ENCODE results near the gene GPR146.
"Not testable (repeated sequence)": the region's sequence is repeated elsewhere in the genome, so short reads cannot be mapped to it uniquely, and the experiment has no call there.

GPR146 gene

GRCh38 chr7:1060315-1061072 lies 16.1 kb downstream of the GPR146 start:
- DNase-seq: no peak

DNA sequence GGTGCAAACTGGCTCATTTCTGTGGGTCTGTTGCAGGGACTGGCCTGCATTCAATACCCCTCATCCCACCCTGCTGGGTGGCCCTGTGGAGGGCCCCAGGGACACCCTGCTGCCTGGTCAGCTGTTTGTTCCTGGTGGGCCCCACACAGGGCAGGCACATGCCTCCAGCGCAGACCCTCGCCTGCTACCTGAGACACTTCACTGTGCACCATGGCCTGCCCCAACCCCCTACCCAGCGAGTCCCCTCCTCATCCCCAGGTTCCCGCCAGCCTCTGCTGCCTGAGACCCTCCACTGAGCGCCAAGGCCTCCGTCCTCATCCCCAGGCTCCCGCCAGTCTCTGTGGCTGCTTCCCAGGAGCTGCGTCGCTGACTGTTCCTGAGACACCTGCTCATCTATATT lies 16.8 kb downstream of the GPR146 start:
- no peak for DNase-seq

DNA sequence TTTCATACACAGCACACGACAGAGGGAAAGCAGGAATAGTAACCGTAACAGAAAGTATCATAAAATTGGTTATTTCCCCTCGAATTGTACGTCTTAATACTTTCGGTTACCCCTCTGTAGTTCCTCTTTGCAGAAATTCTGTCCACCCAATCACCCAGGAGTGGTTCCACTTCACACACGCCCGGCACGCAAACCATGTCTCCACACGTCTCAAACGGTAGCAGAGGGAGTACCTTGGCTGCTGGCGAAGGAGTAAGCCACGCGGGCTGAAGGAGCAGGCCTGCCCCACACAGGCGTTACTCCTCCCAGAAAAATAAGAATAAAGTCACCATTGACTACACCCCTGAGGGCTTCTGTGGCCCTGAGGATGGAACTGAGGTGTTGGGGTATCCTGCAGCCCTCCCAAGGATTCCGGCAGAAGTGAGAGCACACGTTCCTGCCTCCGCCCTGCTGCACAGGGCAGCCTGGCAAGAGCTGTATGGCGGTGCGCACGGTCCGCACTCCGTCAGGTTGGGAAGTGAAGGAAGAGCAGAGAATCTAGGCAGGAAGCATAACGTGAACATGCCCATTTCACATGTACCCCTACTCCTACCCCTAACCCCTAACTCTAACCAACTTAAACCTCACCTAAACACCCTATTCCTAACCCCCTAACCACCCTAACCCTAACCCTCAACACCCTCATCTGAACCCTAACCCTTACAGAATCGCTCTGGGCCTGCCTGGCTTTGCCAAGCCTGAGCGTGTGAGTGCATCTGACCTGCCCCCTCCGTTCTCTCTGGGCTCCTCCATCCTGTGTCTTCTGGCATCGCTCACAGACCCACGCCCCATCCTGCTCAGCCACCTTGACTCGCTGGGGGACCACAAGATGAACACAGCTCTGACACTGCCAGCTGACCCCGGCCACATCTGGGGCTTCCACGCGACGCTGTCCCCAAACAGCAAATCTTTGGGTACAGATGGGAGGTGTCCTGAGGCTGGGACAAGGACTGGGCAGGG lies 18.2 kb downstream of the GPR146 start:
- no peak for DNase-seq

- DNase-seq: no peak
Measured at GRCh38 chr7:1063361-1063760, 19.0 kb downstream of the GPR146 start.

GRCh38 chr7:1064581-1064980 lies 20.2 kb downstream of the GPR146 start:
- DNase-seq: no peak

- DNase-seq: no peak
Measured at GRCh38 chr7:1065263-1065584, 20.9 kb downstream of the GPR146 start.

GRCh38 chr7:1065585-1066241 lies 21.4 kb downstream of the GPR146 start:
- peak; percentile 91 for DNase-seq

DNA sequence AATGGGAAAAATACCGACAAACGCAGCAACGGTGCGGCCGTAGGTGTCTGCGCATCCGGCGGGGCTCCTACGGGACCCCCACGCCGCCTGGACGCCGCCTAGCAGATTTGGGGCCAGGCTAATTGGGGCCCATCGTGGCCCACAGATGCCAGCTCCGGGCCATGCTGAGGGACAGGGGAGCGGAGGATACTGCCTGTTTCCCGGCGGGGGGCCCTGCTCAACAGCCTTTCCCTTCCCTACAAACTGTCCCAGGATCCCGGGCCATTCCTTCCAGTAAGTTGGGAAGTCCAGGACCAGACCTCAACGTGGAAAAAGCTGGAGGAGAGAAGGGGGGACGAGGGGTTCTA lies 21.9 kb downstream of the GPR146 start:
- no peak for DNase-seq

DNA sequence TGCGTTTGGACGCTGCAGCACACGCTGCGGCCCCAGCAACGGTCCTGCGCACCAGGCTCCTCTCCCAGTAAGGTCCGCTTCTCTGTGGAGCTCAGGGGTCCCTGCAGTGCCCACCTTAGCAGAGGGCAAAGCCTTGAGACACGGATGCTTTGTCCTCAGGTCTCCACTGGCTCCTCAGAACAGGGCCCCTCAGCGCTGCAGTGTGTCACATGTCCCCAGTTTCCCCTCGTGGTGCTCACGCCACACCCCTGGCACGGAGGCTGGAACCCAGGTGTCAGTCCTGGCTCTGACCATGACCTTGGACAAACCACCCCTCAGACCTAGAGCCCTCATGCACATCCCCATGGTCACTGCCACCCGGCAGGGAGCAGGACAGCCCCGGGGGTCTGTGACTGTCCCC lies 23.7 kb downstream of the GPR146 start:
- no peak for DNase-seq

- no peak for DNase-seq
Measured at GRCh38 chr7:1068619-1069018, 24.3 kb downstream of the GPR146 start.

- no peak for DNase-seq
Measured at GRCh38 chr7:1070544-1071011, 26.2 kb downstream of the GPR146 start.

GRCh38 chr7:1071731-1072254 lies 27.4 kb downstream of the GPR146 start:
- no peak for DNase-seq

DNA sequence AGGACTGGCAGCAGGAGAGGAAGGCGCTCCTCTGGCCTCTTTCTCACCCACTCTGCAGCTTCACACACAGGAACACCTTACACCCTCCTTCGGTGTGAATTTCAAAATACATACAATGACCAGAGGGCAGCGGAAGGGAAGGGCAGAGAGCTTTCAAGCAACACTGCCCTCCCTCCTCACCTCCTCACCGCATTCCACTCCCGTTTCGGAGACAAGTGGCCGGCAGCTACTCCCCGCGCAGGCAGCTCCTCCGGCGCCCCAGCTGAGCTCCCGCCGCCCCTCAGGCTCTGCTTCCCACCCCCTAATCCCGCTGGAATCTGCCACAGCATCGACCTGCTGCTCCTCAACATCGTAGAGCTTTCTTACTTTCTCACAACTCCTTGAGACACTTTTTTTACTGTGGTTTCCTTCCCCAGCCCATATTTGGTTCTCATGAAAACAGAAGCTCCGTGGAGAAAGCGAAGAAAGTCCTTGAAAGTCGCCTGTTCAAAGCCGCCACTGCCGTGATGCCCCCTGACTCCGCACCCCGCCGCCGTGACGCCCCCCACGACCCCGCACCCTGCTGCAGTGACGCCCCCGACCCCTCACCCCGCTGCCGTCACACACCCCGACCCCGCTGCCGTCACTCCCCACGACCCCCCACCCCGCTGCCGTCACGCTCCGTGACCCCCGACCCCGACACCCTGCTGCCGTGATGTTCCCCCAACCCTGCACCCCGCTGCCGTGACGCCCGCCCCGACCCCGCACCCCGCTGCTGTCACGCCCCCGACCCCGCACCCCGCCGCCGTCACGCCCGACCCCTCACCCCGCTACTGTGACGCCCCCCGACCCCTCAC lies 29.0 kb downstream of the GPR146 start:
- DNase-seq: no peak

GRCh38 chr7:1074018-1074417 lies 29.7 kb downstream of the GPR146 start:
- not testable (repeated sequence) for DNase-seq

GRCh38 chr7:1074593-1075431 lies 30.5 kb downstream of the GPR146 start:
- DNase-seq: no peak

- no peak for DNase-seq
Measured at GRCh38 chr7:1076184-1077072, 32.1 kb downstream of the GPR146 start.

DNA sequence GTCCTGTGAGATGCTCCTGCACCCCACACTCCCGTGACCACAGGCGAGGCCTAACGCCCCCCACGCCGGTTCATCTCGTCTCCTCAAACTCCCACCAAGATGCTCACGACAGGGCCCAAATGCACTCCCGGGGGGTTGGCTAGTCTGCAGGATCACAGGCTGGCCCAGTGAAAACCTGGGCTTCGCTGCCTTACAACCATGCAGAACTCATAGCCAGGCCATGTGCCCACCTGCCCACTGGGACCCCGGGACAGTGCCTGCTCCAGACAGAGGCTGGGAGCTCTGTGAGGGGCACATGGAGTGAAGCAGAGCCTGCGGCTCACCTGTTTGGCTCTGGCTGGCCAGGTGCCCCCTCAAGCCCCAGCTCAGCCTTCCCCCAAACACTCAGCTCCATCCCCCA lies 34.2 kb downstream of the GPR146 start:
- DNase-seq: no peak

GRCh38 chr7:1078985-1079384 lies 34.6 kb downstream of the GPR146 start:
- no peak for DNase-seq

GRCh38 chr7:1079546-1079945 lies 35.2 kb downstream of the GPR146 start:
- no peak for DNase-seq

DNA sequence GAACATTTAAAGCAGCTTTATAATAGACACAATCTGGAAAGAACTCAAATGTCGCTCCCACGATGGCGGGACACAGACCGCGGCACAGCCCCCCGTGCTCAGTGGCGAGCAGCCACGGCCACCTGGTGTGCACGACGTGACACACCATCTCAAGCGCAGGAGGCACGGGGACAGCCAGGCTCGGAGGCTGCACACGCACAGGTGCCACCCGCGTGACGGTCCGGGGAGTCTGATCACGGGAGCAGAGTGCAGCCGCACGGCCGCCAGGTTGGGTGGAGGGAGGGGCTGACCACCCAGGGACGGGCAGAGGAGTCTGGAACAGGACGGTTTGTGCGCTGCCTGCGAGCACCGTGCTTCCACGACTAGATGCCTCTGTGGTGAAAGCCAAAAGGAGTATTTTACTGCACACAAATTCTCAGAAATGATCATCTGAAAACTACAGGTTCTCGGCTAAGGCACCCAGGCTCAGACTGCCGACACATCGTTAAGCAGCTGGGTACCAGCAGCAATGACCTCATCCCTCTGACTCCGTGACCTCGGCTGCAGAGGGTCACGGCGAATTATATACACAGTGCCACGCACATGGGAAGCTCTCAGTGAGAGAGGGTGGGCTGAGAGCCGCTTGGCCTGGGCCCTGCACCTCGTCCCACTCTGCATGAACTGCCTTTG lies 36.0 kb downstream of the GPR146 start:
- no peak for DNase-seq

Data from hematopoietic multipotent progenitor cell treated with erythropoietin and hydrocortisone succinate and interleukin-3 and kit ligand, for 6 days (in vitro differentiated cells).